Transverse colon (tissue), 4 donors: ENCODE data around the gene HS2ST1.

ENCODE experiments used
- EP300 ChIP-seq: sonication (generic); formaldehyde crosslinking; IDR thresholded peaks from one replicate; pipeline ENCODE4 v1.6.1; 2017; ENCODE audit warnings: antibody characterized with exemption, low read depth
- POLR2A ChIP-seq: fragments of 450-650 bp; IDR thresholded peaks from one replicate; pipeline ENCODE4 v1.6.1; 2016; ENCODE audit warnings: antibody characterized with exemption, mild to moderate bottlenecking, moderate library complexity
- POLR2AphosphoS5 ChIP-seq, 3 donors: sonication (generic); formaldehyde crosslinking; IDR thresholded peaks; one replicate each; pipeline ENCODE4 v1.6.1; 2016; ENCODE audit warnings: antibody characterized with exemption in 3 of 3
- TF ChIP-seq, protein P1 (sequence below), 5 experiments: fragments of 200-600 bp in 3 of 5; fragments of 450-650 bp in 2 of 5; sonication (generic) in 3 of 5; IDR thresholded peaks; 1 replicate in 2 of 5; 2 replicates in 3 of 5; pipeline ENCODE4 v1.5.1; 2016 to 2017; ENCODE audit warnings: antibody characterized with exemption in 5 of 5, inconsistent platforms in 3 of 5, mild to moderate bottlenecking in 2 of 5, moderate library complexity in 1 of 5

DNA sequence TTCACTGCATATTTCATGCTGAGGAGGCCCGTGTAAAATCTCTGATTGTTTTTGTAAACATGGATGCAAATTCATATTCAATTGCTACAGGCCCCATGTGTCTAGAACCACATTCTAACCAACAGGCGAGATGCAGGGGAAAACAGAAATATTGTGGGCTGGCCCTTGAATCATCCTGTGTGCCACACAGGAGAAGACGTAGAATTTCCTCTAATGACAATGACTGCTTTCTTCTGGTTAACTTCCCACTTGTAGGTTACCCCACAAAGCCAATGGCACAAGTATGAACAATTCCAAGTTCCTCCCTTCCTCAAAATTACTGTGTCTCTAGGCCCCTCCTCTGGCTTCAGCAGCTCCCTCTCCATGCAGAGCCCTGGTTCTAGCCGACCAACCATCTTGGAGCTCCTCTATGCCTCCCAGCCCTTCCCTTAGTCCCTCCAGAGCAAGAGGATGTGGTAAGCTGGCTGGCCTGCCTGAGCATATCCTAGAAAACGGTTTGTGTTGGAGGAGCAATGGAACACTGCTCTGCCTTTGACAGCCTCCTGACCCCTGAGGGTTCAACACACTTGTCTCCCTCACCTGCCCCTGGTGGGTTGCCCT is 205.2 kb downstream of the HS2ST1 start:
- TF ChIP-seq, protein P1, sequence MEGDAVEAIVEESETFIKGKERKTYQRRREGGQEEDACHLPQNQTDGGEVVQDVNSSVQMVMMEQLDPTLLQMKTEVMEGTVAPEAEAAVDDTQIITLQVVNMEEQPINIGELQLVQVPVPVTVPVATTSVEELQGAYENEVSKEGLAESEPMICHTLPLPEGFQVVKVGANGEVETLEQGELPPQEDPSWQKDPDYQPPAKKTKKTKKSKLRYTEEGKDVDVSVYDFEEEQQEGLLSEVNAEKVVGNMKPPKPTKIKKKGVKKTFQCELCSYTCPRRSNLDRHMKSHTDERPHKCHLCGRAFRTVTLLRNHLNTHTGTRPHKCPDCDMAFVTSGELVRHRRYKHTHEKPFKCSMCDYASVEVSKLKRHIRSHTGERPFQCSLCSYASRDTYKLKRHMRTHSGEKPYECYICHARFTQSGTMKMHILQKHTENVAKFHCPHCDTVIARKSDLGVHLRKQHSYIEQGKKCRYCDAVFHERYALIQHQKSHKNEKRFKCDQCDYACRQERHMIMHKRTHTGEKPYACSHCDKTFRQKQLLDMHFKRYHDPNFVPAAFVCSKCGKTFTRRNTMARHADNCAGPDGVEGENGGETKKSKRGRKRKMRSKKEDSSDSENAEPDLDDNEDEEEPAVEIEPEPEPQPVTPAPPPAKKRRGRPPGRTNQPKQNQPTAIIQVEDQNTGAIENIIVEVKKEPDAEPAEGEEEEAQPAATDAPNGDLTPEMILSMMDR (IDR thresholded peaks at IDR 0.05) = no peak
- TF ChIP-seq POLR2AphosphoS5 (IDR thresholded peaks at IDR 0.05) (no peak), EP300 (no peak), POLR2A (no peak)
